ENCODE measurements around the gene HAUS7.

HAUS7 gene

GRCh38 chrX:153498453-153498852 is 28.1 kb upstream of the HAUS7 start:
- DNase-seq, result no peak

DNA sequence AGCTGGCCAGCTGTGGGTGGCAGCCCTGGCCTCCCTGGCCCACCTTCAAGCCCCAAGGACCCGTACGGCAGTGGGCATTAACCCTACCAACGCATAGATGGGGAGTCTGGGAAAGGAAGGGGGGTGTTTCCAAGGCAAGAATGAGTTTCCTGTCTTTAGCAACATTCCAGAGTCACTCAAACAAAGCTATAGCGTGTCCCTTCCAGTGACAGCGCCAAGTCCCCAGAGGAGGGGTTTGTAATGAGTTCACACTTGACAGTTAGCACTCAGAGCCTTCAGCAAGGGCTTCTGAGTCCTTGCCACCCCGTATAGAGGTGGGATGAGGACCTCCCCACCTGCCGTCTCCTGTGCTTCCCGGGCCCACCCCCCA is 26.2 kb upstream of the HAUS7 start:
- DNase-seq, result no peak

GRCh38 chrX:153495903-153496589 is 25.7 kb upstream of the HAUS7 start:
- DNase-seq, result no peak

DNA sequence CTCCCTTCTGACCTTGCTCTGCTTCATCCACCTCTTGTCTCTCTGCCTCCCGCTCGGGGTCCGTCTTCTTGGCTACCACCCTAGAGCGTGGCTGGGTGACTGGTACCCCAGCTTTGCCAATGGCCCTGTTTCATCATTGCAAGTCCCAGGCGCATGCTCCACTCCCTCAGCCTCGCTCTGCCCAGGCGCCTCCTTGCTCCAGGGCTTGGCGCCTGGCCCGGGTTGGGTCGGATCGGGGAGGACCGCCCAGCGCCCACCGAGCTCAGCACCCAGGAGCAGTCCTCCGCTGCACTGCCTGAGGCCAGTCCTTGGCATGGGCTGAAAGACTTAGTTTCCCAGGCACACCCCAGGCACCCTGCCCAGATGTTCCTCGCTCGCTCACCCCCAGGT is 25.0 kb upstream of the HAUS7 start:
- no peak for DNase-seq

GRCh38 chrX:153494541-153495361 is 24.4 kb upstream of the HAUS7 start, which contains the start of gene BGN:
Gene BGN, plus strand, starts transcription at chrX:153494980. Its CDS starts 9,652 bp downstream, at chrX:153504632.
- DNase-seq, result no peak

DNA sequence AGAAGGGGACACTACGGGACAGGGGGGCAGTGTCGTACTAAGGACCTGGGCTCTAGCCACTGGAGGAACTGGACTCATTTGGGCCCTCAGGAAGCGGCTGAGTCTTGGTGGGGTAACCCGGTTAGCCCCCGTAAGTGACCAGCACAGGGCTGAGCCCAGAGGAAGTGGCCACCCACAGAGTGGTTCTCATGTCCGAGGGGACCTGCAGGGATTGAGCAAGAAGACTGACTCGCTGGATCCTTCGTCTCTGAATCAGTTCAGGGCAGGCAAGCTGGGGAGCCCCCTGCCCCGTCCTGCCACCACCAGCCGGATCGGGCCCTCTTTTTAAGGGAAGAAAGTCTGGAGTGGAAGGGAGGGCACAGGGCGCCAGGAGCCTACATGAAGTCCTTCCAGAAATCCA is 23.7 kb upstream of the HAUS7 start:
- DNase-seq, result no peak

- no peak for DNase-seq
Measured at GRCh38 chrX:153493085-153493484, 22.7 kb upstream of the HAUS7 start.

GRCh38 chrX:153492543-153492942 is 22.2 kb upstream of the HAUS7 start:
- no peak for DNase-seq

GRCh38 chrX:153491918-153492317 is 21.5 kb upstream of the HAUS7 start:
- no peak for DNase-seq

GRCh38 chrX:153491351-153491914 is 21.1 kb upstream of the HAUS7 start:
- DNase-seq, result no peak

- DNase-seq, result no peak
Measured at GRCh38 chrX:153490217-153490930, 20.0 kb upstream of the HAUS7 start.

GRCh38 chrX:153488231-153488914 is 18.0 kb upstream of the HAUS7 start:
- no peak for DNase-seq

DNA sequence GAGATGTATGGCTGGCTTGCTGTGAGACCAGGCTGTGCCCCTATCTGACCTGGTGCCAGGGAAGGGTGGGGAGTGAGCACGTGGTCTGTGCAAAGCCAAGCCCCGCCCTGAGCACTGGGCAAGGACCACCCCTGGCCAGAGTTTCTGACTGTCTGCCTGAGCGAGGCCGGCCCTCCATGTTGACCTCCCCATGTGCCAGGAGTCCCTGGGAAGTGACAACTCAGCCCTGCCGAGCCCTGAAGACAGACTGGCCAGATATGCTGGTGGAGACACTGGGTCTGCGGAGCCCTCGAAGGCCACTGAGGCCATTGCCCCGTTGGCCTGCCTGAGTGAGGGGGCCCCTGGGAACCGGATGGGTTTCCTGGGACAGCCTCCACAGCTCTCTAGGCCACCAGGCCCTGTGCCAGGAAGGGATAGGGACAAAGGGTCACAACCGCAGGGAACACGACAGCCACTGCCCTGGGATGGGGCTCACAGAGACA is 17.3 kb upstream of the HAUS7 start:
- DNase-seq, result no peak

DNA sequence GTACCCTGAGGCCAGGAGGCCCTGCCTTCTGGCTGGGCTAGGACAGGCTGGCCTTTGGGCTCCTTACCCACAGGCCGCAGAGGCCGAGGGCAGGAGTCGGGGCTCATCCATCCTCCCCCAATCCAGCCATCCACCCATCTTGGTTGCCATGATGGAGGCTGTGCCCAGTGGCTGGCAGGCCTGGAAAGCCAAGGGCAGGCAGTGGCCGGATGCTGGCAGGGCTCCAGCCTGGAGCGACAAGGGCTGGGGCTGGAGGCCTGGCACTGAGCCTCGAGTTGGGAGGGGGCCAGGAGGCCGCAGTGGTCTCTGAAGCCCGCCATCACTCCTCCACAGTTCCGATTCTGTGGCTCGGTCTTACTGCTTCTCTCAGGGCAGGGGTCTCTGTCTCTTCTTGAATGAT is 15.8 kb upstream of the HAUS7 start:
- no peak for DNase-seq

DNA sequence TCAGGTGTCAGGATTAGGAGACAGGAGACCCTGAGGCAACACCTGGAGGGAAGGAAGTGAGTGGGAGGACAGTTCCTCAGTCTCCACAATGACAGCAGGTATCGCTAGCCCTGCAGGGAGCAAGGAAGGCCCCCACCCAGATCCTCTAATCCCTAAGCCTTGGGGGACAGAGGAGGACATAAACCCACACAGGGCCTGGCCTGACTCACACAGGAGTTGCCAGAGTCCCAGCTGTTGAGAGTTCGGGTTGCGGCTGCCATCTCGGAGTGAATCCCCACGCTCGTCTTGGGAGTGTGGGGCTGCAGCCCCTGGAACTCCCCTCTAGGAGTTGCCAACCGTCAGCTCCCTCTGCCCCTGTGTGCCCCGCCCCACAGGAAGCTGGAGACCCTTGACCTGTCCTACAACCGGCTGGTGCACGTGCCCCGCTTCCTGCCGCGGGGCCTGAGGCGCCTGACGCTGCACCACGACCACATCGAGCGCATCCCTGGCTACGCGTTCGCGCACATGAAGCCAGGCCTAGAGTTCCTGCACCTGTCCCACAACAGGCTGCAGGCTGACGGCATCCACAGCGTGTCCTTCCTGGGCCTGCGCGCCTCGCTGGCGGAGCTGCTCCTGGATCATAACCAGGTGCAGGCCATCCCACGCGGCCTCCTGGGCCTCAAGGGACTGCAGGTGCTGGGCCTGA is 15.2 kb upstream of the HAUS7 start:
- no peak for DNase-seq

DNA sequence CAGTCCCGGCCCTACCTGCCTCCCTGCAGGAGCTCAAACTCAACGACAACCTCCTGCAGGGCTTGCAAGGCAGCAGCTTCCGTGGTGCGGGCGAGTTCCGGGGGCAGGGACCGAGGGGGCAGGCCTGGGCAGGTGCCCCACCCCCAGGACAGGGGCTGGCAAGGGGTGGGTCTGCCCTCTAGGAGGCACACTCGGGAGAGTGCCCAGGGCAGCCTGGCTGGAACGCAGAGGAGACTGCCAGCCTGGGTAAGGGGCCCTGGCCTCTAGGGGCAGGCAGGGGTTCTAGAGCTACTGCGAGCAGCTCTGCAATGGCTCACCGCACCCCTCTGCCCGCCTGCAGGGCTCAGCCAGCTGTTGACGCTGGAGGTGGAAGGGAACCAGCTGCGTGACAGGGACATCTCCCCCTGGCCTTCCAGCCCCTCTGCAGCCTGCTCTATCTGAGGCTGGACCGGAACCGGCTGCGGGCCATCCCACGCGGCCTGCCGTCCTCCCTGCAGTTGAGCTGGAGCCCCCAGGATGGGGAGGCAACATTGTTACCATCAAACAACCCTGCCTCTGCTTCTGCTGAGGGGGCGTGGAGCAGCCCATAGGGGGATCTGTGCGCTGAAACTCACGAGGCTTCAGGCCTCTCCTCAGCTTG is 12.1 kb upstream of the HAUS7 start:
- no peak for DNase-seq

GRCh38 chrX:153481043-153481442 is 10.7 kb upstream of the HAUS7 start:
- no peak for DNase-seq

DNA sequence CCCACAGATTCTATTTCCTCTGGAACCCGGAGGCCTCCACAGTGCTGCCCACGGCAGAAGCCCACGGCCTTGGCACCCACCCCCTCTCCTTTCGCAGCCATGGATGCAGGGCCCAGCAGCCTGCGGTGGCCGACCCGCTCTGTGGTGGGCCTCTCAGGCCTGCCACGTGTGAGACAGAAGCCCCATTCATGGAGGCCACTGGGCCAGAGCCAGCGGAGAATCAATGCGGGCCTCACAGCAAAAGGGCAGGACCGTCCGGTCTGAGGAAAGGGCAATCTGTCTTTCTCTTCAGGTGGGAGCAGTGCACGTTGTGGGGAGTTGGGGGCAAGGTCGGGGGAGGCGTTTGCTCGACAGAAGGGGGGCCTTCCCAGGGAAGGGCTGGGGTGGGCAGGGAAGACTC is 8.4 kb upstream of the HAUS7 start:
- no peak for DNase-seq

GRCh38 chrX:153477901-153478300 is 7.5 kb upstream of the HAUS7 start:
- no peak for DNase-seq

GRCh38 chrX:153477364-153477857 is 7.0 kb upstream of the HAUS7 start:
- DNase-seq, result no peak

DNA sequence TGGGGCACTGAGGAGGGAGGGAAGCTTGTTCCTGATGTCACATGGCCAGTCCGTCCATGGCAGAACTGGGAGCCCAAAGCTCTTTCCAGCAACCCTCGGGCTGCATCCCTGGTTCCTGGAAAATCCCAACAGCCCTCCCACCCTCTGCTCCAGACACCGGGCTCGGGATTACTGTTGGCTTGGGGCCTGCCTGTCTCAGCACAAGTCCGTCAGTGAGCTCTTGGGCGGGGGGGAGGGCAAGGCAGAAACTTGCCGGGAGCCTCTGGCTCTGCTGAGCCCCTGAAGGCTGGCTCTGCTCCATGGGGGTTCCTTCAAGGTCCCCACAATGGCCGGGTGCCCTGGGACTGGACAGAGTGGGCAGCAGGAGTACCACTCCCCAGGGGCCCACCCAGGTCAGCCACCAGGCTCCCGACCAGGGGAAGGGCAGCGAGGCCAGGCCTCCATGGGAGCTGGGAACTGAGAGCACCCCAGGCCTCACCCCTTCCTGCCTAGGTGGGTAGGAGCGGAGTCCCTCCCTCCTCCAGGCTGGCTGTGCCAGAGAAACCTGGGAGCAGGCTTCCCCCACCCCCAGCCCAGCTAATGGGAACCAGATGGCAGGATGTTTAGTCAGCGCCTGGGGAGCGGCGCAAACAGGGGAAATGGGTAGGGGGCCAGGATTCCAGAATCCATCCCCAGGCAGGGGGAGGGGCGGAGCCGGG is 6.4 kb upstream of the HAUS7 start:
- no peak for DNase-seq

All from RPMI8226 (cell line).